GM12878 (cell line): ENCODE measurements around the gene ATXN1L. TPM values are rescaled to one million over a fixed set of nuclear protein-coding genes. Genes with fewer than 3 reads are reported as not detected.

ENCODE experiments used
- ASH2L ChIP-seq: fragments of 300-600, 200-600 bp; sonication (generic); IDR thresholded peaks from 2 replicates; pipeline ENCODE4 v1.6.1; 2017; ENCODE audit warnings: low read depth, mild to moderate bottlenecking, borderline replicate concordance
- ATF3 ChIP-seq: IDR thresholded peaks from 2 replicates; pipeline ENCODE4 v1.6.1; 2011; ENCODE audit warnings: low read depth, mild to moderate bottlenecking, low read length, moderate library complexity, borderline replicate concordance; ENCODE audit errors: extremely low read depth
- EZH2 ChIP-seq: IDR thresholded peaks from 2 replicates; pipeline ENCODE4 v1.6.1; 2012; ENCODE audit warnings: low read depth, mild to moderate bottlenecking, control low read depth, inconsistent platforms, low read length, borderline replicate concordance; ENCODE audit not compliant: control insufficient read depth
- KAT2A ChIP-seq: conservative IDR thresholded peaks from 2 replicates; pipeline ENCODE4 v1.6.1; 2011; ENCODE audit warnings: low read depth, low read length; ENCODE audit not compliant: control insufficient read depth
- MLLT1 ChIP-seq: fragments of 450-650 bp; IDR thresholded peaks from 2 replicates; pipeline ENCODE4 v1.6.1; 2016; ENCODE audit warnings: mild to moderate bottlenecking
- MTA3 ChIP-seq: IDR thresholded peaks from 2 replicates; pipeline ENCODE4 v1.6.1; 2012; ENCODE audit warnings: low read length, inconsistent platforms, borderline replicate concordance
- NBN ChIP-seq: fragments of 450-650 bp; IDR thresholded peaks from 2 replicates; pipeline ENCODE4 v1.6.1; 2016
- POLR2A ChIP-seq: IDR thresholded peaks from 2 replicates; pipeline ENCODE4 v1.6.1; 2011; ENCODE audit warnings: low read depth, mild to moderate bottlenecking, low read length
- POLR2AphosphoS2 ChIP-seq: IDR thresholded peaks from 2 replicates; pipeline ENCODE4 v1.6.1; 2011; ENCODE audit warnings: low read depth, mild to moderate bottlenecking, low read length, improper control_type of control experiment, moderate library complexity
- PRDM15 ChIP-seq: fragments of 450-650 bp; formaldehyde crosslinking; IDR thresholded peaks from 2 replicates; pipeline ENCODE4 v1.4.0; 2020; ENCODE audit warnings: mild to moderate bottlenecking, moderate library complexity
- REST ChIP-seq: IDR thresholded peaks from 2 replicates; pipeline ENCODE4 v1.6.1; 2012; ENCODE audit warnings: mild to moderate bottlenecking, low read depth, low read length
- SIN3A ChIP-seq: IDR thresholded peaks from 2 replicates; pipeline ENCODE4 v1.6.1; 2012; ENCODE audit warnings: low read depth, low read length, improper control_type of control experiment
- SMARCA5 ChIP-seq: fragments of 450-650 bp; IDR thresholded peaks from 2 replicates; pipeline ENCODE4 v1.6.1; 2017; ENCODE audit warnings: mild to moderate bottlenecking
- SRF ChIP-seq, 2 experiments: IDR thresholded peaks; 2 replicates each; pipeline ENCODE4 v1.6.1; 2011; ENCODE audit warnings: low read depth in 2 of 2, low read length in 2 of 2, mild to moderate bottlenecking in 1 of 2, moderate library complexity in 1 of 2
- USF1 ChIP-seq: IDR thresholded peaks from 2 replicates; pipeline ENCODE4 v1.6.1; 2011; ENCODE audit warnings: borderline replicate concordance, low read depth, mild to moderate bottlenecking, moderate library complexity, mixed read lengths, low read length; ENCODE audit not compliant: insufficient read depth; ENCODE audit errors: extremely low read length
- USF2 ChIP-seq: IDR thresholded peaks from 2 replicates; pipeline ENCODE4 v1.6.1; 2011; ENCODE audit warnings: low read depth, low read length, improper control_type of control experiment, borderline replicate concordance
- polyA plus RNA-seq, 11 experiments: library from polyadenylated mRNA; depleted of rRNA in 4 of 11; unstranded in 6 of 11; stranded (reverse) in 5 of 11; fragments of >200 nt; fragmentation: Nextera tagmentation in 4 of 11; fragmentation: Illumina TruSeq in 1 of 11; extraction: Ambion mirVana in 4 of 11; extraction: Trizol in 1 of 11; gene quantifications; 1 replicate in 1 of 11; 2 replicates in 10 of 11; pipeline versions ENCODE4 v1.2.1 to v1.2.3, GENCODE V29; 2011 to 2016; ENCODE audit warnings: inconsistent platforms in 2 of 11, missing spikeins in 2 of 11, low read depth in 1 of 11
- total RNA-seq, 4 experiments: library from RNA; depleted of rRNA in 3 of 4; stranded (reverse); fragments of >200 nt in 3 of 4; fragmentation: Illumina TruSeq in 1 of 4; extraction: Trizol in 1 of 4; gene quantifications; 2 replicates each; pipeline versions ENCODE4 v1.2.1 to v1.2.3, GENCODE V29; 2013 to 2021

The ATXN1L gene
- total and polyA plus RNA-seq, 10 of the 15 experiments (the other 5 are each of a cell fraction or from before 2014, with no cell fraction given) = 1.8 to 14.6 (median 9.2) TPM

- TF ChIP-seq PRDM15 (no peak), SMARCA5 (no peak), SRF (IDR thresholded peaks at IDR 0.05; ENCODE audit: low read depth in 2 of 2, low read length in 2 of 2) (no peak), POLR2AphosphoS2 (no peak), MTA3 (no peak), ATF3 (no peak), KAT2A (no peak), USF1 (no peak), ASH2L (0 out of 2 replicates have a peak, but pooled peaks have one; percentile 5), SIN3A (no peak), MLLT1 (no peak), USF2 (no peak), NBN (no peak), POLR2A (no peak), EZH2 (no peak), REST (0 out of 2 replicates have a peak, but pooled peaks have one; percentile 6)
Observed at GRCh38 chr16:71895679-71896365, 50.0 kb downstream of the ATXN1L start (continued).
